ENCODE measurements around the gene SLBP.
"Not testable (repeated sequence)": the region's sequence is repeated elsewhere in the genome, so short reads cannot be mapped to it uniquely, and the experiment has no call there.

Gene SLBP

DNA sequence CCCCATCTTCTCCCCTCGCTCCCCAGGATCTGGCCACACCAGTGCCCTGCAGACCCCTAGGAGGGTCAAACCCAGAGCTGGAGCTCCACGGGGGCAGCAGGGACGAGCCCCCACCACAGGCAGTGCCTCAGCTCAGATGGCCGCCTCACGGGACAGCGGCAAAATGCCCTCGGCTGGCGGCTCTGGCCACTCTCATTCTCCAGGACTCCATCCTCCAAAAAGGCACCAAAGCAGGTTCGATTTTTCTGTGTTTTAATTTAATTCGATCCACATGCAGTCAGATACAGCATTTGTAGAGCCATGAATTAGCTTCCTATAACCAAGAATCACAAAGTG lies 36.3 kb downstream of the SLBP start:
- Histone ChIP-seq H2BK120ac (ENCODE audit: low read depth, low read length) (no peak overlapping the region), H4K8ac (ENCODE audit: low read depth, low read length) (no peak overlapping the region), H3K27ac (ENCODE audit: low read depth, low read length) (no peak overlapping the region), H2AK5ac (ENCODE audit: low read length) (no peak overlapping the region), H3K4me1 (ENCODE audit: control insufficient read depth, low read depth, low read length) (no peaks in the 10 kb centered on the region), H3K4me3 (ENCODE audit: low read length) (no peak overlapping the region), H3K79me1 (ENCODE audit: low read length) (no peaks in the 10 kb centered on the region), H3K27me3 (ENCODE audit: insufficient read depth, low read length, poor library complexity) (no peaks in the 10 kb centered on the region), H2BK5ac (ENCODE audit: low read length) (no peak overlapping the region), H3K9ac (ENCODE audit: low read length) (no peak overlapping the region), H3K18ac (ENCODE audit: low read length) (no peak overlapping the region), H3K23ac (ENCODE audit: low read length) (no peak overlapping the region), H4K5ac (ENCODE audit: low read length) (no peak overlapping the region), H3K79me2 (ENCODE audit: control insufficient read depth, insufficient read depth, low read length) (no peaks in the 10 kb centered on the region), H3K56ac (ENCODE audit: low read length) (no peak overlapping the region), H2BK15ac (replicated peaks; ENCODE audit: low read depth) (no peak overlapping the region), H3K4ac (ENCODE audit: low read depth, low read length) (no peak overlapping the region), H3K36me3 (ENCODE audit: control insufficient read depth, insufficient read depth, low read length) (no peaks in the 10 kb centered on the region), H3K4me2 (ENCODE audit: low read length) (no peak overlapping the region)
- no CpG with 5 or more reads among the region's 10 CpGs for WGBS (ENCODE audit: extremely low coverage, insufficient coverage, low lambda C conversion rate)
- DNase-seq, result no peak

DNA sequence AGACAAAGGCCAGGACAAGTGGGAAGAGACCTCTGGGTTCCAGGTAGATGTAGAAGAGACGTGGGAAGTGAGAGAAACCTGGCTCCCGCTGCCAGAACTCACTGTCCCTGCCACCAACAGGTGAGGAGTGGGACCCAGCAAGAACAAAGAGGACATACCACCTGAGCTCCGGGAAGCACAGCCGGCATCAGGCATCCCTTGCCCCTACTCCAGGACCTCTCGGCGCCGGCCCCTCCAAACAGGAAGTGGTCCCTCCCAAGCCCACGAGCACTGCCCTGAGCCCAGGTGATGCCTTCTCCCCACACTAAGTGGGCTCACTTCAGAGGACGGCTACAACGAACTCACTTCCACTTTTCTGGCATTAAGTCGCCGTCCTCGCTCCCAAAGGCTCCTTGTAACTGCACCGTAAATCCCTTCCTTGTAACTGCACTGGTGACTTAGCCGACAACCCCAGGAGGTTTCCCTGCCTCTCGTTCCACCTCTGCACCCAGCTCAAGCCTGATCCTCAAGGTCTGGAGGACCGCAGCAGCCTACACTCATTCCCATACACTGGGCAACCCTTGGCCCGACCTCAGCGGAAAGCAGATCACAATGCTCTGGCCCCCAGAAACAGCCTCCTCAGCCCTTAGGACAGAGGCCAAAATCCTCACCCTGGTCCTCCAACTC lies 36.9 kb downstream of the SLBP start:
- no peak overlapping the region for H3K27ac ChIP-seq (ENCODE audit: low read depth, low read length)

DNA sequence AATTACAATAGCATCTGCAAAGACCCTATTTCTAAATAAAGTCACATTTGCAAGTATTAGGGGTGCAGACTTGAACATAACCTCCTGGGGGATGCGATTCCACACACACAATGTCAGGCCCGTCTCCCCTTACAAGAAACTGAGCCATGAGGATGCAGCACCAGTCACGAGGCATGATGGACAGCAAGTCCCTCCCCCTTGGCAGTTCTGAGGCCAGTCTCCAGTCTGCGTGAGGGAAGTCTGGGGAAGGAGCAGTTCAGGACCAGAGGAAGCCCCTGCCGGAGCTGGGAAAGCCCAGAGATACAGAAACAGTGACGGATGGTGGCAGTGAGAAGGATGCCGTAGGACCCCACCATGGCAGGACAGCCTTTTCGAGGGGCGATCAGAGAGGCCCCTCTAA lies 37.4 kb downstream of the SLBP start:
- no peak for DNase-seq
- no peak overlapping the region for H2BK15ac ChIP-seq (replicated peaks; ENCODE audit: low read depth)
- WGBS (ENCODE audit: extremely low coverage, insufficient coverage, low lambda C conversion rate), result no CpG with 5 or more reads among the region's 9 CpGs
- H3K79me1 ChIP-seq (ENCODE audit: low read length), result no peaks in the 10 kb centered on the region
- no peak overlapping the region for H3K4me3 ChIP-seq (ENCODE audit: low read length)
- H2BK5ac ChIP-seq (ENCODE audit: low read length), result no peak overlapping the region
- no peak overlapping the region for H2AK5ac ChIP-seq (ENCODE audit: low read length)
- H3K56ac ChIP-seq (ENCODE audit: low read length), result no peak overlapping the region
- no peak overlapping the region for H3K18ac ChIP-seq (ENCODE audit: low read length)
- no peak overlapping the region for H3K9ac ChIP-seq (ENCODE audit: low read length)
- H3K27ac ChIP-seq (ENCODE audit: low read depth, low read length), result no peak overlapping the region
- no peaks in the 10 kb centered on the region for H3K4me1 ChIP-seq (ENCODE audit: control insufficient read depth, low read depth, low read length)
- no peak overlapping the region for H2BK120ac ChIP-seq (ENCODE audit: low read depth, low read length)
- no peak overlapping the region for H4K5ac ChIP-seq (ENCODE audit: low read length)
- H3K27me3 ChIP-seq (ENCODE audit: insufficient read depth, low read length, poor library complexity), result no peaks in the 10 kb centered on the region
- no peak overlapping the region for H4K8ac ChIP-seq (ENCODE audit: low read depth, low read length)
- no peaks in the 10 kb centered on the region for H3K36me3 ChIP-seq (ENCODE audit: control insufficient read depth, insufficient read depth, low read length)
- H3K79me2 ChIP-seq (ENCODE audit: control insufficient read depth, insufficient read depth, low read length), result no peaks in the 10 kb centered on the region
- H3K4me2 ChIP-seq (ENCODE audit: low read length), result no peak overlapping the region
- H3K23ac ChIP-seq (ENCODE audit: low read length), result no peak overlapping the region
- no peak overlapping the region for H3K4ac ChIP-seq (ENCODE audit: low read depth, low read length)

More for the DNA sequence above, 36.9 kb downstream of the SLBP start:
- Histone ChIP-seq H3K27me3 (ENCODE audit: insufficient read depth, low read length, poor library complexity) (no peaks in the 10 kb centered on the region), H3K79me1 (ENCODE audit: low read length) (no peaks in the 10 kb centered on the region), H3K18ac (ENCODE audit: low read length) (no peak overlapping the region), H2BK5ac (ENCODE audit: low read length) (no peak overlapping the region), H3K4me1 (ENCODE audit: control insufficient read depth, low read depth, low read length) (no peaks in the 10 kb centered on the region), H3K79me2 (ENCODE audit: control insufficient read depth, insufficient read depth, low read length) (no peaks in the 10 kb centered on the region), H4K8ac (ENCODE audit: low read depth, low read length) (no peak overlapping the region), H3K23ac (ENCODE audit: low read length) (no peak overlapping the region), H3K56ac (ENCODE audit: low read length) (no peak overlapping the region), H3K4me2 (ENCODE audit: low read length) (no peak overlapping the region), H3K9ac (ENCODE audit: low read length) (no peak overlapping the region), H2BK120ac (ENCODE audit: low read depth, low read length) (no peak overlapping the region), H2BK15ac (replicated peaks; ENCODE audit: low read depth) (no peak overlapping the region), H2AK5ac (ENCODE audit: low read length) (no peak overlapping the region), H3K36me3 (ENCODE audit: control insufficient read depth, insufficient read depth, low read length) (no peaks in the 10 kb centered on the region), H4K5ac (ENCODE audit: low read length) (no peak overlapping the region), H3K4ac (ENCODE audit: low read depth, low read length) (no peak overlapping the region), H3K4me3 (ENCODE audit: low read length) (no peak overlapping the region)
- no peak for DNase-seq
- no CpG with 5 or more reads among the region's 19 CpGs for WGBS (ENCODE audit: extremely low coverage, insufficient coverage, low lambda C conversion rate)

DNA sequence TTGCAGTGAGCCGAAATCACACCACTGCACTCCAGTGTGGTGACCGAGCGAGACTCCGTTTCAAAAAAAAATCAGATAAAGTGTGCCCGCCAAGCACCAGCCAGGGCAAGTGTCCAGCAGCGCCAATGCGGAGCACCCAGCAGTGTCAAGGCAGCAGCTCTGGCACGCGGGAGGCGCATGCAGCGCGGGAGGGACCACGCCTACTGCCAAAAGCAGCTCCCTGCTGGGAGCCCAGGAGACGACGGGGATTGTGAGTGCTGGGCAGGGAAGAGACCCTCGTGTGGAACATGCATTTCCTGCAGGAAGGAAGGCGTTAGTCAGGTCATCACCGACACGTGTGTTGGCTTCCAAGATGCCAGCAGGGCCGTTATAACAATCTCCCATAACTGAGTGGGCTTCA lies 38.4 kb downstream of the SLBP start:
- no CpG with 5 or more reads among the region's 20 CpGs for WGBS (ENCODE audit: extremely low coverage, insufficient coverage, low lambda C conversion rate)
- Histone ChIP-seq H3K18ac (ENCODE audit: low read length) (no peak overlapping the region), H2AK5ac (ENCODE audit: low read length) (no peak overlapping the region), H4K8ac (ENCODE audit: low read depth, low read length) (no peak overlapping the region), H2BK120ac (ENCODE audit: low read depth, low read length) (no peak overlapping the region), H3K27me3 (ENCODE audit: insufficient read depth, low read length, poor library complexity) (no peaks in the 10 kb centered on the region), H3K27ac (ENCODE audit: low read depth, low read length) (no peak overlapping the region), H4K5ac (ENCODE audit: low read length) (no peak overlapping the region), H3K79me2 (ENCODE audit: control insufficient read depth, insufficient read depth, low read length) (no peaks in the 10 kb centered on the region), H3K23ac (ENCODE audit: low read length) (no peak overlapping the region), H3K36me3 (ENCODE audit: control insufficient read depth, insufficient read depth, low read length) (no peaks in the 10 kb centered on the region), H3K79me1 (ENCODE audit: low read length) (no peaks in the 10 kb centered on the region), H3K4me2 (ENCODE audit: low read length) (no peak overlapping the region), H3K4ac (ENCODE audit: low read depth, low read length) (no peak overlapping the region), H2BK5ac (ENCODE audit: low read length) (no peak overlapping the region), H3K9ac (ENCODE audit: low read length) (no peak overlapping the region), H3K4me3 (ENCODE audit: low read length) (no peak overlapping the region), H3K4me1 (ENCODE audit: control insufficient read depth, low read depth, low read length) (no peaks in the 10 kb centered on the region), H2BK15ac (replicated peaks; ENCODE audit: low read depth) (no peak overlapping the region), H3K56ac (ENCODE audit: low read length) (no peak overlapping the region)
- no peak for DNase-seq

DNA sequence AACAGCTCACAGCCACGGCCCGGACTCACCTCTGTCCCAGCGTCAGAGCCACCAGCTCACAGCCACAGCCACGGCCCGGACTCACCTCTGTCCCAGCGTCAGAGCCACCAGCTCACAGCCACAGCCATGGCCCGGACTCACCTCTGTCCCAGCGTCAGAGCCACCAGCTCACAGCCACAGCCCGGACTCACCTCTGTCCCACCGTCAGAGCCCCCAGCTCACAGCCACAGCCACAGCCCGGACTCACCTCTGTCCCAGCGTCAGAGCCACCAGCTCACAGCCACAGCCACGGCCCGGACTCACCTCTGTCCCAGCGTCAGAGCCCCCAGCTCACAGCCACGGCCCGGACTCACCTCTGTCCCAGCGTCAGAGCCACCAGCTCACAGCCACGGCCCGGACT lies 41.1 kb downstream of the SLBP start:
- not testable (repeated sequence) for H2BK5ac ChIP-seq (ENCODE audit: low read length); H3K56ac ChIP-seq (ENCODE audit: low read length); H4K5ac ChIP-seq (ENCODE audit: low read length); H2BK120ac ChIP-seq (ENCODE audit: low read depth, low read length); H3K36me3 ChIP-seq (ENCODE audit: control insufficient read depth, insufficient read depth, low read length); H3K79me2 ChIP-seq (ENCODE audit: control insufficient read depth, insufficient read depth, low read length); H4K8ac ChIP-seq (ENCODE audit: low read depth, low read length); H3K18ac ChIP-seq (ENCODE audit: low read length); DNase-seq; H3K27ac ChIP-seq (ENCODE audit: low read depth, low read length); H2BK15ac ChIP-seq (replicated peaks; ENCODE audit: low read depth); H3K4me3 ChIP-seq (ENCODE audit: low read length); H3K27me3 ChIP-seq (ENCODE audit: insufficient read depth, low read length, poor library complexity); H3K79me1 ChIP-seq (ENCODE audit: low read length); H3K4ac ChIP-seq (ENCODE audit: low read depth, low read length); H2AK5ac ChIP-seq (ENCODE audit: low read length); H3K23ac ChIP-seq (ENCODE audit: low read length); H3K4me1 ChIP-seq (ENCODE audit: control insufficient read depth, low read depth, low read length); H3K4me2 ChIP-seq (ENCODE audit: low read length); H3K9ac ChIP-seq (ENCODE audit: low read length)
- WGBS (ENCODE audit: extremely low coverage, insufficient coverage, low lambda C conversion rate), result no CpG with 5 or more reads among the region's 20 CpGs

DNA sequence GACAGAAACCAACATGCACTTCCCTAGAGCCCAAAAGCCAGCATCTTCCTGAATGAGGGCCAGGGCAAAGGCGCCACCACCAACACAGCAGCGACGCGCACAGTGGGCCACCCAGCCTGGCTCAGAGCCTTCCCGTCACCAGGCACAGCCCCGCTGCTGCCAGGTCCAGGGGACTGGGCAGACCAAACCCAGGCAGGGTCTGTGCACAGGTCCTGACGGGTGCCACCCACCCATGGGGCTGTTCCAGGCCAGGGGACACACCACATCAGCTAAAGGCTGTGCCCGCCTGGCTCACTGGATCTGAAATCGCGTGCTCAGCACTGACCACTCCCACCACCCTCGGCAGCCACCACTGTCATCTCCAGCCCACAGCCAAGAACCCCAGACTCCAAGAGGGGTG lies 41.8 kb downstream of the SLBP start:
- Histone ChIP-seq H3K27me3 (ENCODE audit: insufficient read depth, low read length, poor library complexity) (no peaks in the 10 kb centered on the region), H2BK120ac (ENCODE audit: low read depth, low read length) (no peak overlapping the region), H3K79me1 (ENCODE audit: low read length) (no peaks in the 10 kb centered on the region), H3K23ac (ENCODE audit: low read length) (no peak overlapping the region), H3K4me2 (ENCODE audit: low read length) (no peak overlapping the region), H3K27ac (ENCODE audit: low read depth, low read length) (no peak overlapping the region), H3K18ac (ENCODE audit: low read length) (no peak overlapping the region), H3K4ac (ENCODE audit: low read depth, low read length) (no peak overlapping the region), H3K56ac (ENCODE audit: low read length) (no peak overlapping the region), H2BK5ac (ENCODE audit: low read length) (no peak overlapping the region), H4K5ac (ENCODE audit: low read length) (no peak overlapping the region), H3K36me3 (ENCODE audit: control insufficient read depth, insufficient read depth, low read length) (no peaks in the 10 kb centered on the region), H4K8ac (ENCODE audit: low read depth, low read length) (no peak overlapping the region), H3K79me2 (ENCODE audit: control insufficient read depth, insufficient read depth, low read length) (no peaks in the 10 kb centered on the region), H2AK5ac (ENCODE audit: low read length) (no peak overlapping the region), H3K9ac (ENCODE audit: low read length) (no peak overlapping the region), H3K4me3 (ENCODE audit: low read length) (no peak overlapping the region), H3K4me1 (ENCODE audit: control insufficient read depth, low read depth, low read length) (no peaks in the 10 kb centered on the region), H2BK15ac (replicated peaks; ENCODE audit: low read depth) (no peak overlapping the region)
- WGBS (ENCODE audit: extremely low coverage, insufficient coverage, low lambda C conversion rate), result no CpG with 5 or more reads among the region's 11 CpGs
- DNase-seq, result no peak
